Measurements from ENCODE around the gene CDK17.

Gene CDK17

GRCh38 chr12:96258104-96258961 is 141.9 kb downstream of the CDK17 start:
- no peak for DNase-seq

DNA sequence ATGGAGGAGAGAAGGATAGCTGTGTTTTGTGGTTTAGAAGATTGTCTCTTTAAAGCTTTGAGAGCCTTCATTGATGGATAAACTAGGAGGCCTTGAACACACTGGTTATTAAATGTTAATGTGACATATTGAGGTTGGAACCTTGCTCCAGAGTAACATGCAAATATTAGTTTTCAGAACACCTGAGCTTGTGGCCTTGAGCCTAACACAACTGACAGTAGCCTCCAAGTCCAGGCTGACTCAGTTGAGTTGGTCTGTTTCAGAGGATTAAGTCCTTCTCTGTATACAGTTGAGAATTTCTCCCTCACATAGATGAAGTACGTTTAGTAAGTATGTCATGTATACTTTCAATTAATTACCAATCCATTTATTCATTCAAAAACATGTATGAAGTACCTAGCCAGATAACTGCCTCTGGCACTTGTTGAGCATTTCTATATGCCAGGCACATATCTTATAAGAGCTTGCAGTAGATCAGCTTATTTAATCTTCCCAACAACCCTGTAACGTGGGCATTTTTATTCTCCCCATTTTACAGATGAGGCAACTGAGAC is 142.6 kb downstream of the CDK17 start:
- no peak for DNase-seq

DNA sequence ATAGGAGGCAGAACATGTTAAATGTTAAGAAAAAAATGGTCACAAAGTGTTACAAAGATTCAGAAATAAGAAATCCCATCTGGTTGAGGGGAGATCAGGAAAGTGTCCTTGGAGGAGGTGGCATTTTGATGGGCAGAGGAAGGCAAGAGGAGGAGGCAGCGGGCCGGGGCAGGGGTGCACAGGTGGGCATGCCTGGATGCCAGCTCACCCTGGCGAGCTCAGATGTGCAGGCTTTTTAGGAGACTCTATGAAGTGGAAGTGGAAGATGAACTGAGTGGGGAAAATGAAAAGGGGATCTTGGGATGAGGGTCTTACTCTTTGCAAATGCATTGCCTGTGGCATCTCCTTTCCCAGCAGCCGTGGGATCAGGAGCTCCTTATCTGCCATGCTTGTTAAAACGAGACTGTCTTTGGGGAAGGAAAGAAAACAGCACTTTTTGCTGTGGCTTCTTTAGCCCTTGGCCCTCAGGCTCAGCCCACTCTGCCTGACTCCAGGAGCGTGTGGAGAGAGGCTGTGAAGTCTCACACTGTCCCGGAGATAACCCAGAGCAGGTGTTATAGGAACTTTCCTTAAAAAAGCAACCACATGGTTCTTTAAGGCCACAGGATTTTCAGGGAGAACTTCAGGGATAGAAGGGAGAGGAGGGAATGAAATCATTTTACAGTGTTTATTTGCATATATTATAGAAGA is 143.4 kb downstream of the CDK17 start:
- DNase-seq = no peak

DNA sequence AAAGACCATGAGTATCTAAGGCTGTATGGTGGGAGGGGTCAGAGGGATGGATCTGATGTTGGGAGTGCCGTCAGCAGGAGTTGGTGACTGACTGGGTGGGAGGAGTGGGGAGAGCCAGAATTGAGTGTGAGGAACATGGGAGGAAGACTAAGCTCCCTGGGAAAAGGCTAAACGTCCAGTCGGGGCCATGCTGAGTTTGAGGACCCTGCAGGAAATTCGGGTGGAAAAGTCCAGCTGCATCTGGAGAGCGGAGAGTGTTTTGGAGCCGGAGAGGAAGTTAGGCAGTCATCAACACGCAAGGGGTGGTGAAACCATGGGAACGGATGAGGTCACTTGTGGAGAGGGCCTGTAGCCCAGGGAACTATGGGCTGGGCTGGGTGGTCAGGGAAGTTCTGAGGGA is 145.2 kb downstream of the CDK17 start:
- DNase-seq = no peak

- no peak for DNase-seq
Observed at GRCh38 chr12:96250119-96250685, 150.0 kb downstream of the CDK17 start.

- DNase-seq = no peak
Observed at GRCh38 chr12:96249196-96250118, 150.8 kb downstream of the CDK17 start.

DNA sequence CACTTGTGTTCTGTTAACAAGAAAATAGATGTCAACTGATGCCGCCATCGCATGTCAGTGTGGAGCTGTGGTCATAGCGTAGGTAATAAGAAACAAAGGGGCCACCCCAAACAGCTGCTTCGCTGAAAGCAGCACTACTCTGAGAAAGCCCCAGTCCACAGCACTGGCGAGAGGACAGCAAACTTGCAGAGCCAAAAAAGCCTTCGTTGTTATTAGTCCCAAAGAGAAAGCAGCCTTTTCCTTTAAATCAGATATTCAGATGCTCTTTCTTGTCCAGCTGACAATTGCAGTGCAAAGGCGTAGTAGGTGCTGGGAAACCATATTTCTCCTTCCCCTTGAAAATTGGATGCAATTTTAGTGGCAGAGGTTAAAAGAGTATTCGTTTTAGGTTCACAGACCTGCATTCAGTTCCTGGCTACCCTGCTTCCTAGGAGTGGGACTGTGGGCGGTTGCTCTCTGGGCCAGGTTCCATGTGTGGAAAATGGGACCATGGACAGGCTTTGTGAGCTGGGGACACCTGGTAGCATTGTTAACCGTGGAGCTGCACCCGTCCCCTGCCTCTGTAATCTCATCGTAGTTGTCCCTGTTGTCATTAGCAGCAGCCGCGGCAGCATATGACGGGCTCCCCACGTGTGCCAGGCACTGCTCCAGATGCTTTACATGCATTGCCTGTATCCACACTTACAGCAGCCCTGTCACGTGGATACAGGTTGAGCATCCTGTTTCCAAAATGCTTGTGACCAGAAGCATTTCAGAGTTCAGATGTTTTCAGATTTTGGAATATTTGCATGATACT is 151.9 kb downstream of the CDK17 start:
- DNase-seq = no peak

GRCh38 chr12:96247563-96247962 is 152.7 kb downstream of the CDK17 start:
- no peak for DNase-seq

DNA sequence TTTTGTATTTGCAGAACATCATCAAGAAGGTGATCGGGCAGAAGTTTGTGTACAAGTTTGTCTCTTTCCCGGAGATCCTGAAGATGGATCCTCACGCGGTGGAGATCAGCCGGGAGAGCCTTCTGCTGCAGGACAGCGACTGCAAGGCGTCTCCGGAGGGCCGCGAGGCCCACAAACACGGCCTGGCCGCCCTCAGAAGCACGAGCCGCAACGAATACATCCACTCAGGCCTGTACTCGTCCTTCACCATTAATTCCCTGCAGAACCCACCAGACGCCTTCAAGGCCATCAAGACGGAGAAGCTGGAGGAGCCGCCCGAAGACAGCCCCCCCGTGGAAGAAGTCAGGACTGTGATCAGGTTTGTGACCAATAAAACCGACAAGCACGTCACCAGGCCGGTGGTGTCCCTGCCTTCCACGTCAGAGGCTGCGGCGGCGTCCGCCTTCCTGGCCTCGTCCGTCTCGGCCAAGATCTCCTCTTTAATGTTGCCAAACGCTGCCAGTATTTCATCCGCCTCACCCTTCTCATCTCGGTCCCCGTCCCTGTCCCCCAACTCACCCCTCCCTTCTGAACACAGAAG is 153.2 kb downstream of the CDK17 start:
- no peak for DNase-seq

DNA sequence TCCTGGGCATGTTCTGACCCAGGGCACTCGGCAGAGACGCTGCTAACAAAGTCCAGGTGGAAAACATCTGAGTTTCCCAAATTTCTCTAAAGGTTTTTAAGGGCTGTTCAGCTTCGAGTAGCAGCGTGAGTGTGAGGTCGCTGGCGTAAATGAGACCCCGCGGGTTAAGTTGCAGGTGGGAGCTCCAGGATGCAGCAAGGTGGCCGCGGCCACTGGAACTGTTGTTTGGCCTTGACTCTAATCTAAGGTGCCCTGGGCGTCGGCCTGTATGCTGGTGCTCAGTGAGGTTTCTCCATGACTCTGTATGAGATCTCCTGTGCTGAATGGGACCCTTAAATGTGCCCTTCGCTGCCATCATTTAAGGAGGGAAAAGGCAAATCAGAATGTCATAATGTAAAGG is 155.4 kb downstream of the CDK17 start:
- DNase-seq = no peak

GRCh38 chr12:96242597-96242996 is 157.6 kb downstream of the CDK17 start:
- DNase-seq = peak; percentile 25

DNA sequence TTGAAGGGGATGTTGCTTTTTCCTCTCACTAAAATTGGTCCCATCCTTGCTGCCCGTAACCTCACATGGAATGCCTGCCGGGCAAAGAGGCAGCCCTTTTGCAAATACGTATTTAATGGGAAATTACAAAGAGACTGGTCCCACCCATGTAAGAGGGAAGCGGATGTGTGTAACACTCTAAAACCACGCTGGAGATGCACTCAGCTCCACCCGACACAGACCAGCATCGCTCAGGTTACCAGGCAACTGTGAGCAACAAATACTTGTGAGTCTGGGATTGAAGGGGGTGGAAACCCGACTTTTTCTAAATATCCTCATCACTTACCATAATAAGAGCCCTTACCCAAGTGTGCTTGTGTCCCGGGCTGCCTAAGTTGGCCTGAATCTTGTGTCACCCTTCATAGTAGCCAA is 158.4 kb downstream of the CDK17 start:
- DNase-seq = no peak

DNA sequence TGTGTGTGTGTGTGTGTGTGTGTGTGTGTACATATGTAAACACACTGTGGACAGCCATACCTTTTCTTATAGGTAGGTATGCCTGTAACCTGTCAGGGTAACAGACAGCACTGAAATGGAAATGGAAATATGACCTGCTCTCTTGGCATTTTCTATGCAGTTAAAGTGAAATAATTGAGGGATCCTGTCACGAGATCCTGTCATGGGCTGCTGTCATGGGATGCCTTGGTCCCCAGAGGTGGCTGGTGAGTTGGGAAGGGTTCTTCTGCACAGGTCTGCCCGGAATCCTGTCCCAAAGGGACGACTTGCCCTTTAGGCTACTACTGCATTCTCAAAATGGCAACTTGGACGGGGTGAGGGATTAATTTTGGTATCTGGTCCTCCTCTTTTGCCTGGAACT is 158.8 kb downstream of the CDK17 start:
- no peak for DNase-seq

GRCh38 chr12:96240656-96241055 is 159.6 kb downstream of the CDK17 start:
- no peak for DNase-seq

- no peak for DNase-seq
Observed at GRCh38 chr12:96239711-96240635, 160.3 kb downstream of the CDK17 start.

DNA sequence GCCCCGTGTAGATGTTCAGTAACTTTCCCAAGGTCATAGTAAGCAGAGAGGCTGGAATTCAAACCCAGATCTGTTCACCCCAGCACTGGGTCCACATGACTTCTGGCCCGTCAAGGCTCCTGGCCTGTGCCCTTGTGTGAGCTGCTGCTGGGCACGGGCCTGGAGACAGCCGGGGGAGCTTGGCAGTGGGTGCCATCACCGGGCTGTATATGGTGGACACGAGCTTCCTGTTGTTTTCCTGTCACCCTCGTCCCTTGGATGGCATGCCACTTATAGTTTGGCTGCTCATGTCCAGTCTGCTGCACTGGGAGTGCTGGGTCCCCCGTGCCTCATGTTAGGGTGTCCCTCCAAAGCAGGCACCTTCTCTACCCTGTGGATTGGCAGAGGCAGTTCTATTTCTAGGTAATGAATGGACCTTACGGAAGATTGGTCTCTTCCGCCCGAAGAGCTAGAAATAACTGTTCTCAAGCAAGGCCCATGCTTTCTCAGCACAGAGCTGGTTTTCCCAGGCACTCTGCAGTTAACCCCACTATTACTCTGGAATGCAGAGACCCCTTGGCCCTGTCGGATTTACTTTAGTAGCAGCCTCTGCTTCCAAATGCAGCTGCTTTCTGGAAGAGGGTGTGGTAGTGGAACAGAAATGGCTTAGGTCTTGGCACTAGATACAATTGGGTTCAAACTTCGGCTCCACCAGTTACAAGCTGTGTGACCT is 161.7 kb downstream of the CDK17 start:
- DNase-seq = no peak

- no peak for DNase-seq
Observed at GRCh38 chr12:96237465-96238077, 162.7 kb downstream of the CDK17 start.

DNA sequence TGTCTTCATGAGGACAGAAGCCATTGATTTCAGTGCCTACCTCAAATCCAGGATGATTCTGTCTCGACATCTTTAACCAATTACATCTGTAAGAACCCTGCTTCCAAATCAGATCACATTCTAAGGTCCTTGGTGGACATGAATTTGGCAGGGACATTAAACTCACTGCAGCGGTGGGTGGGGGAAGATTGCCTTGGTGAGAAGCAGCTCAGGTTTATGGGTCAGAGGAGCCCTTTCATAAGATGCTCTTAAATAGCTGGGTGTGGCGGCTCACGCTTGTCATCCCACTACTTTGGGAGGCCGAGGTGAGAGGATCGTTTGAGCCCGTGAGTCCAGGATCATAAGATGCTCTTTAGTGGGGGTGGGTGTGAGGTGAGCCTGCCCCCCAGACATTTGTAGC is 163.2 kb downstream of the CDK17 start:
- no peak for DNase-seq

DNA sequence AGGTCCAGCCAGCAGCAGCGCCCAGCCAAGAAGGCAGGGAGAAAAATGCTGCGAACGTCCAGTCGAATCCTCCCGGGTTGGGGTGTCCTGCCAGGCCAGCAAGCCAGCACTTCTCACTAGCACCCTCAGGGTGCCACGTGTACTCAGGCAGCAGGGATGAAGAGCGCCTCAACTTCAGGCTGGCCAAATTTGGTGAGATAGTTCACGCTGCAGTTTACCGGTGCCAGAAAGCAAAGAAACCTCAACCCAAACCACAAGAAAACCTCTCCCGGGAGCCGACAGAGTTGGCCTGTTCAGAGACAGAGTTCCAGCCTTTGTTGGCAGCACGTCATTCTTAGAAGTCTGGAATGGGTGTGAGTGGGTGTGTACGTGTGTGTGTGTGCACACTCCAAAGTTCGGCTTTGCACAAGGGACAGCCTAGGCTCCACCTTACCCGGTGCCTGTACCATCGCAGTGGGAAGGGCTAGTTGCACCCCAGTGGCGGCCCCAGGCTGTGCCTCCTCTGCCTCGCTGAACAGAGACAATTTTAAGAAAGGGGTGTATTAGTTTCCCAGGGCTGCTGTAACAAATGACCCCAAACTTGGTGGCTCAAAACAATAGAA is 163.9 kb downstream of the CDK17 start:
- DNase-seq = no peak
